Lower leg skin (tissue), 4 donors: Measurements from ENCODE around the gene MFAP3L. TPM values are rescaled to one million over a fixed set of nuclear protein-coding genes. Genes with fewer than 3 reads are reported as not detected.
A peak's percentile ranks its signal among the peaks of the same experiment; 100 is the strongest.

Experiments used
- DNase-seq, 2 donors: peaks; one replicate each; pipeline ENCODE4 v3.0.0-alpha.2; 2019; ENCODE audit warnings: low spot score in 2 of 2
- H3K4me3 ChIP-seq: fragments of 200-600 bp; sonication (generic); 2 replicates; pipeline ENCODE4 v1.5.1; 2017; ENCODE audit warnings: mild to moderate bottlenecking, low read depth; ENCODE audit not compliant: poor library complexity, severe bottlenecking
- POLR2A ChIP-seq, 2 donors: fragments of 450-650 bp; IDR thresholded peaks; one replicate each; pipeline ENCODE4 v1.6.1; 2016 to 2017; ENCODE audit warnings: antibody characterized with exemption in 2 of 2, mild to moderate bottlenecking in 1 of 2, moderate library complexity in 1 of 2
- WGBS, 2 donors: methylation state at CpG; one replicate each; pipeline ENCODE4 v1.1.5; 2018; 5-methylcytosine and 5-hydroxymethylcytosine counted together
- intact Hi-C: fragments of 100-400 bp; cut with DNase I; formaldehyde crosslinking; loops from one replicate; pipeline ENCODE4 v1.15.0; 2023; ENCODE audit warnings: low total_unique reads
- total RNA-seq, 4 donors: library from RNA; depleted of rRNA; stranded (reverse); fragments of >200 nt; gene quantifications; one replicate each; pipeline ENCODE4 v1.1.0, GENCODE V29; 2016
- TF ChIP-seq, protein P1 (sequence below), 3 donors: fragments of 450-650 bp; IDR thresholded peaks; one replicate each; pipeline ENCODE4 v1.5.1; 2016; ENCODE audit warnings: antibody characterized with exemption in 3 of 3, mild to moderate bottlenecking in 3 of 3, moderate library complexity in 2 of 3

Gene MFAP3L
- total RNA-seq, 4 donors from 2014 or later, result 93.6 to 110 (median 97.9) TPM

DNA sequence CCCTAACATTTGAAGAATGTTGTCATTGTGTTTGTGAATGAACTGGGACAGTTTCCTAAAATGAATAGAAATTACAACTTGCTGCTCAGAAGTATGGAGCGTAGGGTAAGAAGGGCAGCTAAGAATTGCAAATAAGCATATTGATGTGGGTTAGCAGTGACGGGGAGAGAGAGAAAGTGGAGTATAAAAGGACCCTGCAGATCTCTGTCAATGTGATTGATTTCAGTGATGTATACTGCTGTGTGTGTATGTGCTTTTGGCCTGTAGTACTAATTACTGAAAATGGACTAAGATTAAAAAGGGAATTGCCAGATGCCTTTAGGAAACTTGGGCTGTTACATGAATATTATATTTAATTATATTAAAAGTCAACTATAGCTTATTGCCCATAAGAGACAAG lies 7.8 kb upstream of the MFAP3L start:
- WGBS, 2 donors, result 89 to 92% methylated on average over 2 of the region's 2 CpGs

DNA sequence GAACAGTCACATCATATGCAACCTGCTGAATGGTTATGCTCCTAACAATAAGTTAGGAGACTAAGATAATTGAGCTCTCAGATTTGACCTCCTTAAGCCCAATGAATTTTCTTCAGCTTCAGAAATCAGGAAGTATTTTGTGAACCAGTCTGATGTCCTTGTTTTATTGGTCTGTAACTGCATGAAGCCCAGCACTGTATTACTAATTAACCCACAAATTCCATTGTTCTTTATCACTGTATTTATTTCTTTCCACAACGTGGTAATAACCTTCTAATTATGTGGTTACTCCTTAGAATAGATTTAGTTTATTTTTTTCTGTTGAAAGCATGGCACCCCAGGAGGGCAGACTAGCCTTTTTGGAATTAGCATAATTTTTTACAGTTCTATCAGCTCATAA lies 3.9 kb upstream of the MFAP3L start:
- H3K4me3 ChIP-seq, result no peak overlapping the region
- TF ChIP-seq, protein P1, sequence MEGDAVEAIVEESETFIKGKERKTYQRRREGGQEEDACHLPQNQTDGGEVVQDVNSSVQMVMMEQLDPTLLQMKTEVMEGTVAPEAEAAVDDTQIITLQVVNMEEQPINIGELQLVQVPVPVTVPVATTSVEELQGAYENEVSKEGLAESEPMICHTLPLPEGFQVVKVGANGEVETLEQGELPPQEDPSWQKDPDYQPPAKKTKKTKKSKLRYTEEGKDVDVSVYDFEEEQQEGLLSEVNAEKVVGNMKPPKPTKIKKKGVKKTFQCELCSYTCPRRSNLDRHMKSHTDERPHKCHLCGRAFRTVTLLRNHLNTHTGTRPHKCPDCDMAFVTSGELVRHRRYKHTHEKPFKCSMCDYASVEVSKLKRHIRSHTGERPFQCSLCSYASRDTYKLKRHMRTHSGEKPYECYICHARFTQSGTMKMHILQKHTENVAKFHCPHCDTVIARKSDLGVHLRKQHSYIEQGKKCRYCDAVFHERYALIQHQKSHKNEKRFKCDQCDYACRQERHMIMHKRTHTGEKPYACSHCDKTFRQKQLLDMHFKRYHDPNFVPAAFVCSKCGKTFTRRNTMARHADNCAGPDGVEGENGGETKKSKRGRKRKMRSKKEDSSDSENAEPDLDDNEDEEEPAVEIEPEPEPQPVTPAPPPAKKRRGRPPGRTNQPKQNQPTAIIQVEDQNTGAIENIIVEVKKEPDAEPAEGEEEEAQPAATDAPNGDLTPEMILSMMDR (IDR thresholded peaks at IDR 0.05), result no peak
- no peak for TF ChIP-seq POLR2A (IDR thresholded peaks at IDR 0.05)
- WGBS, 2 donors, result 20 to 35% methylated on average over 1 of the region's 1 CpG
- DNase-seq, result no peak
- intact Hi-C loops, result no loop called here

More for the DNA sequence above, 7.8 kb upstream of the MFAP3L start:
- DNase-seq, result no peak
- TF ChIP-seq, protein P1 (IDR thresholded peaks at IDR 0.05), result no peak
- no peak for TF ChIP-seq POLR2A (IDR thresholded peaks at IDR 0.05)
- H3K4me3 ChIP-seq, result no peak overlapping the region
- intact Hi-C loops, result no loop called here

DNA sequence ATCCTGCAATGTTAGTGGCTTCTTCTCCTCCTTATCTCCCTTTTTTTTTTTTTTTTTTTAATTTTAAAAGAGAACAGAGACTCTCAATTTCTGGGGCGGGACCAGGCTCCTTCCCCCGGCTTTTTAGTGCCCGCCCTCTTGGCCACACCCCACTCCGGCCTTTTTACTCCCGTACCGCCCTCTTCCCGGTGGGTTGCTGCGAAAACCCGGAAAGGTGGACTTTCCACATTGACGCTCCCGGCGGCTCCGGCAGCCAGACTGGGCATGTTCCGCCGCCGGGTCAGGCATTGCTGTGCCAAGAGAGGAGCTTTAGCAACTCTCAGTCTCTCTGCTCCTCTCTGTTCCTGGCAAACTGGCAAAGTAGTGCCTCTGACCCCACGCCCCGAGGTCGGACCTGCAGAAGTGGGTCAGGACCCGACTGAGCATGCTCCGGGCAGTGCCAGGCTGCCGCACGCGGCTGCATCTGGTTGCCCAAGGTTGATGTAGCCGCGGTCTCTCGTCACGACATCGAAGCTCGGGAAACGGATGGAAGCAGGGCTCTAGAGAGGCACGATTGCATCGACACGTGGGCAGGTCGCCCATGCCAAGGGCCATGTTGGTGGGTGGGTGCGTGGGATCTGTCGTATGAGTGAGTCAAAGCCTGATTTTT lies 1.1 kb upstream of the MFAP3L start:
- peak; percentile 92 to 98 for DNase-seq
- intact Hi-C loops, result no loop called here
- WGBS, 2 donors, result 2% methylated on average over 37 of the region's 37 CpGs

DNA sequence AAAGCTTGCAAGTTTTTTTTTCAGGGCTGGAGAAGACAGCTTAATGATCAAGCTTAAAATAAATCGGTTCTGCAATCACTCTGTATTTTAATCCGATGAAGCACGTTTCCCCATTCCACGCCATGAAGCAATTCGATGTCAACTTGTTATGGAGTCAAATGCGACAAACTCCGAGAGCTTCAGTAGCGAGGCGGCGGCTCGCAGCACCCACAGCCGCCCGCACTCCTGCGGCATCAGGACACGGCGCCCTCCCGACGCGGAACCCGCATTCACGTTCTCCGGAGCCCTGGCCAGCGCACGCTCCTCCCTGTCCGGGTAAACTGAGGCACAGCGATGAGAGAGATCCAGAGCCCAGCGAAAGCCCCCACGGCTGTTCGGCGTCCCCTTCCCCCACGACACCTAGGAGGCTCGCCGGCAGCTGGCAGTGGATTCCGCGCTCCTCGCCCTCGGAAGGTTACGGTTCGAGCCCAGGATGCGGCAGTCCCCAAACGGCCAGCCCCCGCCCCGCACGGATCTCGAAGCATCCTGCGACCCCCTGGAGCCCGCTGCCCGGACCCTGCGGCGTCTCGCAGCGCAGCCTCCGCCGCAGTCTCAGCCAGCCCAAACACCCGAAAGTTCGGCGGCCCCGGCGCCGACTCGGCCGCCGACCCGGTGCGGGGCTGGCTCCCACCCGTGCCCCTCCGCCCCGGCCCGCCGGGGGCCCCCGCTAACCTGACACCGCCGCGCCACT lies 507 bp downstream of the MFAP3L start:
- no peak for TF ChIP-seq POLR2A (IDR thresholded peaks at IDR 0.05)
- TF ChIP-seq, protein P1 (IDR thresholded peaks at IDR 0.05), result no peak
- 5% methylated on average over 36 to 37 of the region's 74 CpGs for WGBS, 2 donors
- intact Hi-C loops, result no loop called here
- DNase-seq, result peak in 1 of 2 donors; percentile 86
- peak overlapping the region; percentile 47 for H3K4me3 ChIP-seq

More for the DNA sequence above, 1.1 kb upstream of the MFAP3L start:
- H3K4me3 ChIP-seq, result peak overlapping the region; percentile 28
- TF ChIP-seq, protein P1 (IDR thresholded peaks at IDR 0.05), result no peak
- no peak for TF ChIP-seq POLR2A (IDR thresholded peaks at IDR 0.05)

DNA sequence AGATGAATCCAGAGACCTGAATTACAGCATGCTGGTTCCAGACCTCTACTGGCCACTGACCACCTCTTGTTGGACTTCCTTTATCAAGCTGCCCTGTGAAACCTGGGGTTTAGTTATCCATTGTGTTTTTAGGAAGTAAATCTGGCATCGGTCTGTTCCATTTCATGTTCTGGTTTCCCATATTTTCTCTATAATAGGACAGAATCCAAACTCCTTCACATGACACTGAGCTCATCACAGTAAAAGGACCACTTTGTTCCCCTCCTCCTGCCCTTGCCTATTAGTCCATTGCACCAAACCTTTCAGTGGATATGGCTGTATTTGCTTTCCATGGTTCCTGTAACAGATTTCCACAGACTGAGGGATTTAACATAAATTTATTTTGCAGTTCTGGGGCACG lies 4.0 kb downstream of the MFAP3L start:
- intact Hi-C loops, result no loop called here

DNA sequence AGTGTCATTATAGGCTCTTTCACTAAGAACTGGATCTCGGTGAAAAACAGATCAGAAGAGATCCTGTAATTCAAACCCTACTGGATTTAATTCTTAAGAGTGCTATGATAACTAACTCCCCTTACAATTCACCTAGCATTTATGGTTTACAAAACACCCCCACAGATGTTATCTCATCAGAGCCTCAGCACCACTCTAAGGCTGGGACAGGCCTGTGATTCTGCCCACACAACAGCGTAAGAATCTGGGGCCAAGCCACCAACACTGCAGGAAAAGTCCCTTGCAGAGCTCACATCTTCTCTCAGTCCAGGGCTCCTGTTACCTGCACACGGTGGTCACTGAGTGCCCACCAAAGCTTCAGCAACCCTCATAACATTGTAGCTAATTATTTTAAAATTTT lies 8.9 kb downstream of the MFAP3L start:
- no peak for DNase-seq
- WGBS, 2 donors, result 52 to 77% methylated on average over 3 of the region's 3 CpGs
- no peak overlapping the region for H3K4me3 ChIP-seq
- TF ChIP-seq, protein P1 (IDR thresholded peaks at IDR 0.05), result no peak
- TF ChIP-seq POLR2A (IDR thresholded peaks at IDR 0.05), result no peak
- intact Hi-C loops, result no loop called here

More for the DNA sequence above, 4.0 kb downstream of the MFAP3L start:
- no peak for DNase-seq
- no peak for TF ChIP-seq POLR2A (IDR thresholded peaks at IDR 0.05)
- no peak overlapping the region for H3K4me3 ChIP-seq
- 79 to 80% methylated on average over 2 of the region's 2 CpGs for WGBS, 2 donors
